ENCODE data around the gene CFB. TPM values are rescaled to one million over a fixed set of nuclear protein-coding genes. Genes with fewer than 3 reads are reported as not detected.
"Not testable (repeated sequence)": the region's sequence is repeated elsewhere in the genome, so short reads cannot be mapped to it uniquely, and the experiment has no call there.

The CFB gene
- total RNA-seq, 1 donor from 2014 or later = 13.8 TPM

DNA sequence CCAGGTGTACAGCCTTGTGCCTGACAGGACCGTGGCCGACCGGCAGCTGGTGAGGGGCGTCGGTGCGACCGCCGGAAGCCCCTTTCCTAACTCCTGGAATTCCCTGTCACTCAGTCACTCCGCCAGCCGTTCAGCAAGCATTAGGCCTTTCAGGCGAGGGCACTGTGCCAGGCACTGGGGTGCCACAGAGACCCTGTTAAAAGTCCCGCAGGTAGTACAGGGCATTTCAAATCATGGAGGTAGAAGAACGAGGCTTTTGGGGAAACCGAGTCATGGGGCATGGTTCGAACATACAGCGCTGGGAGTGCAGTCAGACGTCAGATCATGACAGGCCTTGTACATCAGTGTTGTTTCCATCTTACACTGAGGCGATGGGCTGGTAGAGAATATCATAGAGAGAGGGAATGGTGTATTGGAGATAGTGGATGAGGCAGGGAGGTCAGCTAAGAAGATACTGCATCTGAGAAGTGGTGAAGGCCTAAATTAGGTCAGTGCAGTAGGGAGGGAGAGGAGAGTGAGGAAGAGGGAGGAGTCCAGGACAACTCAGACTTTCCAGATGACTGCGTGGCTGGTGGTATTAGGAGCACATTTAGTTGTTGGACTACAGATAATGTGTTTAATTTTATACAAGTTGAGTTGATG is 26.9 kb downstream of the CFB start:
- Histone ChIP-seq H3K36me3 (ENCODE audit: control insufficient read depth, insufficient read depth, low read length) (peaks cover 2% of the 10 kb centered on the region), H3K4me3 (ENCODE audit: low read depth, low read length) (peak overlapping the region; percentile 89), H3K27me3 (ENCODE audit: control insufficient read depth, insufficient read depth, low read length) (no peaks in the 10 kb centered on the region)
- DNase-seq (ENCODE audit: low read depth) = no peak
- TF ChIP-seq, protein P1, sequence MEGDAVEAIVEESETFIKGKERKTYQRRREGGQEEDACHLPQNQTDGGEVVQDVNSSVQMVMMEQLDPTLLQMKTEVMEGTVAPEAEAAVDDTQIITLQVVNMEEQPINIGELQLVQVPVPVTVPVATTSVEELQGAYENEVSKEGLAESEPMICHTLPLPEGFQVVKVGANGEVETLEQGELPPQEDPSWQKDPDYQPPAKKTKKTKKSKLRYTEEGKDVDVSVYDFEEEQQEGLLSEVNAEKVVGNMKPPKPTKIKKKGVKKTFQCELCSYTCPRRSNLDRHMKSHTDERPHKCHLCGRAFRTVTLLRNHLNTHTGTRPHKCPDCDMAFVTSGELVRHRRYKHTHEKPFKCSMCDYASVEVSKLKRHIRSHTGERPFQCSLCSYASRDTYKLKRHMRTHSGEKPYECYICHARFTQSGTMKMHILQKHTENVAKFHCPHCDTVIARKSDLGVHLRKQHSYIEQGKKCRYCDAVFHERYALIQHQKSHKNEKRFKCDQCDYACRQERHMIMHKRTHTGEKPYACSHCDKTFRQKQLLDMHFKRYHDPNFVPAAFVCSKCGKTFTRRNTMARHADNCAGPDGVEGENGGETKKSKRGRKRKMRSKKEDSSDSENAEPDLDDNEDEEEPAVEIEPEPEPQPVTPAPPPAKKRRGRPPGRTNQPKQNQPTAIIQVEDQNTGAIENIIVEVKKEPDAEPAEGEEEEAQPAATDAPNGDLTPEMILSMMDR (IDR thresholded peaks at IDR 0.05; ENCODE audit: insufficient read depth, low read length, poor library complexity, severe bottlenecking) = no peak

DNA sequence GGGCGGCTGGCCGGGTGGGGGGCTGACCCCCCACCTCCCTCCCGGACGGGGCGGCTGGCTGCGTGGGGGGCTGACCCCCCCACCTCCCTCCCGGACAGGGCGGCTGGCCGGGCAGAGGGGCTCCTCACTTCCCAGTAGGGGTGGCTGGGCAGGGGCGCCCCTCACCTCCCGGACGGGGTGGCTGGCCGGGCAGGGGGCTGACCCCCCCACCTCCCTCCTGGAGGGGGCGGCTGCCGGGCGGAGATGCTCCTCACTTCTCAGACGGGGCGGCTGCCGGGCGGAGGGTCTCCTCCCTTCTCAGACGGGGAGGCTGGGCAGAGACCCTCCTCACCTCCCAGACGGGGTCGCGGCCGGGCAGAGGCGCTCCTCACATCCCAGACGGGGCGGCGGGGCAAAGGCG is 30.2 kb downstream of the CFB start:
- not testable (repeated sequence) for DNase-seq (ENCODE audit: low read depth); H3K36me3 ChIP-seq (ENCODE audit: control insufficient read depth, insufficient read depth, low read length); H3K4me3 ChIP-seq (ENCODE audit: low read depth, low read length); H3K27me3 ChIP-seq (ENCODE audit: control insufficient read depth, insufficient read depth, low read length)

DNA sequence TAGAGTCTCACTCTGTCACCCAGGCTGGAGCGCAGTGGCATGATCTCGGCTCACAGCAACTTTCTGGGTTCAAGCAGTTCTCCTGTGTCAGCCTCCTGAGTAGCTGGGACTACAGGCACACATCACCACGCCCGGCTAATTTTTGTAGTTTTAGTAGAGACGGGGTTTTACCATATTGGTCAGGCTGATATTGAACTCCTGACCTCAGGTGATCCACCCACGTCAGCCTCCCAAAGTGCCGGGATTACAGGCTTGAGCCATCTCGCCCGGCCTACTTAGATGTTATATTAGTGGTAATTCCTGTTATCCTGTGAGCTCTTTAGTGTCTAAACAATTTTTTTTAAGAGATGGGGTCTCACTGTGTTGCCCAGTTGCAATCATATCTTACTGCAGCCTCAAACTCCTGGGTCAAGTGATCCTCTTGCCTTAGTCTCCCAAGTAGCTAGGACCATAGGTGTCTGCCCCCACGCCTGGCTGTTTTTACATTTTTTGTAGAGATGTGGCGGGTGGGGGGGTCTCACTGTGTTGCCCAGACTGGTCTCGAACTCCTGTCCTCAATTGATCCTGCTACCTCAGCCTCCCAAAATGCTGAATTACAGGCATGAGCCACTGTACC is 32.0 kb downstream of the CFB start:
- H3K27me3 ChIP-seq (ENCODE audit: control insufficient read depth, insufficient read depth, low read length) = no peaks in the 10 kb centered on the region
- TF ChIP-seq, protein P1 (IDR thresholded peaks at IDR 0.05; ENCODE audit: insufficient read depth, low read length, poor library complexity, severe bottlenecking) = no peak
- H3K36me3 ChIP-seq (ENCODE audit: control insufficient read depth, insufficient read depth, low read length) = no peaks in the 10 kb centered on the region
- DNase-seq (ENCODE audit: low read depth) = no peak
- H3K4me3 ChIP-seq (ENCODE audit: low read depth, low read length) = no peak overlapping the region

DNA sequence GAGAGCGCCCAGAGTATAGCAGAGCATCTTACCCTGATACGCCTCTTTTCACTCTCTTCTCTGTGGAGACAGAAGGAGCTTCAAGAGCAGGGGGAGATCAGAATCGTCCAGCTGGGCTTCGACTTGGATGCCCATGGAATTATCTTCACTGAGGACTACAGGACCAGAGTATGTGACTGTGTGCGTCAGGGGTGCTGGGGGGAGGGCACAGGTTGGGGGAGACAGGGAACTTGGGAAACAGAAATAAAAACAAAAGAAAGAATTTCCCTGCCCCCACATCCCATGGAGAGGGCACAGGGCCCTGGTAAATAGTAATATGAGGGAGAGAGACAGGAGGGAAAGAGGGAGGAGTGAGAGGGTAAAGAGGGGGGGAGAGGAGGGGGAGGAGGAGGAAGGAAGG is 32.9 kb downstream of the CFB start:
- TF ChIP-seq, protein P1 (IDR thresholded peaks at IDR 0.05; ENCODE audit: insufficient read depth, low read length, poor library complexity, severe bottlenecking) = no peak
- DNase-seq (ENCODE audit: low read depth) = no peak
- H3K36me3 ChIP-seq (ENCODE audit: control insufficient read depth, insufficient read depth, low read length) = no peaks in the 10 kb centered on the region
- H3K27me3 ChIP-seq (ENCODE audit: control insufficient read depth, insufficient read depth, low read length) = no peaks in the 10 kb centered on the region
- no peak overlapping the region for H3K4me3 ChIP-seq (ENCODE audit: low read depth, low read length)

DNA sequence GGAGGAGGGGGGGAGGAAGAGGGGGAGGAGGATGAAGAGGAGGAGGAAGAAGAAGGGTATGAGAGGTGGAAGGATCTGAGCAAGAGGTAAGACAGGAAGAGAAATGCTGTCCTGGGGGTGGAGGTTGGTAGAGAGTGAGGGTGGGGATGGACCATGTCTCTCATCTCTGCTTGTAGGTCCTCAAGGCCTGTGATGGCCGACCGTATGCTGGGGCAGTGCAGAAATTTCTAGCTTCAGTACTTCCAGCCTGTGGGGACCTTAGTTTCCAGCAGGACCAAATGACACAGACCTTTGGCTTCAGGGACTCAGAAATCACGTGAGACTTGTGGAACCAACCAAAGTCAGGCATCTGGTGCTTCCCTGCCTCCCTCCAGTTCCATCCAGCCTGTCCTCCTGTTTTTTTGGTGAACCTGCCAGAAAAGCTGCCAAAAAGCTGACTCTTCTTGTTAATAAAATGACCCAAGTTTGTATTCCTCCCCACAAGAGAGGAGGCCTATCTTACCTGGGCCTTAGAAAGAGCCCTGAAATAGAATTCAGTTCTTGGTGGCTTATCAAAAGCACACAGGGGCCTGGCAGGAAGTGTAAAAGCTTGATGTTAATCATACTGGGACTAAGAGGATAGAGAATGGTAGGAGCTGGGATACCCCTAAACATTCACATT is 33.5 kb downstream of the CFB start:
- Histone ChIP-seq H3K27me3 (ENCODE audit: control insufficient read depth, insufficient read depth, low read length) (no peaks in the 10 kb centered on the region), H3K36me3 (ENCODE audit: control insufficient read depth, insufficient read depth, low read length) (no peaks in the 10 kb centered on the region), H3K4me3 (ENCODE audit: low read depth, low read length) (no peak overlapping the region)
- TF ChIP-seq, protein P1 (IDR thresholded peaks at IDR 0.05; ENCODE audit: insufficient read depth, low read length, poor library complexity, severe bottlenecking) = no peak
- no peak for DNase-seq (ENCODE audit: low read depth)

DNA sequence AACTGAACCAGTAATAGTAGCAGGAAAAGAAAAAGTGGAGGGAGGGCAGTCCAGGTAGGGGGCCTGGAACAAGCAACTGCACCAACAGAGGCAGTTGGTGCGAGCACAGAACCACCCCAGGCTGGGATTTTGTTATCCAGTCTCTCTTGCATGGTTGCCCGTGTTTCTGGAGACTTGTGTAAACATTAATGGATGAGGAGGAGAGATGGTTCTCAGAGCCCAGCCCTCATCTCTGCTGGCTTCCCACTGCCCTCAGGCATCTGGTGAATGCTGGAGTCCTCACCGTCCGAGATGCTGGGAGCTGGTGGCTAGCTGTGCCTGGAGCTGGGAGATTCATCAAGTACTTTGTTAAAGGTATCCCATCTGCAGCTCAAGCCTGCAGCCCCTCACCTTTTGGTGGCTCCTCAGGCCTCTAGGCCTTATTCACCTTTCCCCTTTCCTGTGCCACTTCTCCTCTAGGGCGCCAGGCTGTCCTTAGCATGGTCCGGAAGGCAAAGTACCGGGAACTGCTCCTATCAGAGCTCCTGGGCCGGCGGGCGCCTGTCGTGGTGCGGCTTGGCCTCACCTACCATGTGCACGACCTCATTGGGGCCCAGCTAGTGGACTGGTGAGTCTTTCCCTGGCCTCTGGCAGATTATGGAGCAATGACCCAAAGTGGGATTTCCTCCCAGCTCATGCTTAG is 34.4 kb downstream of the CFB start:
- H3K36me3 ChIP-seq (ENCODE audit: control insufficient read depth, insufficient read depth, low read length); H3K4me3 ChIP-seq (ENCODE audit: low read depth, low read length): not testable (repeated sequence)

DNA sequence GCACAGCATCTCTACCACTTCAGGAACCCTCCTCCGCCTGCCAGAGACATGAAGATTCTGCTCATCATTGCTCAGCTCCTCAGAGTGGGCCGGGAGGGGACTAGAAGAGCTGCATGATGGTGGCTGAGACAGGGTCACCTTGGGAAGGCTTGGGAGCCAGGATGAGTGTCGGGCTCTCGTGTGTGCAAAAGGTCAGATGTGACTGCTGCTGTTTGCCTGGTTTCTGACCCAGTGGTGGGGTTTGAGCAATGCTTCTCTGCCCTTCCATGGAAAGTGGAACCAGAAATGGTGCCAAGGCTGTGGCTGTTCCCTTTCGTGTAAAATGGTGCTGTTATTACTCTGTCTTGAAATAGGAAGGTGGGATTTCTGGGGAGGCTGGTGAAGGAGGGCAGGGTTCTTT is 35.1 kb downstream of the CFB start:
- not testable (repeated sequence) for H3K4me3 ChIP-seq (ENCODE audit: low read depth, low read length); H3K27me3 ChIP-seq (ENCODE audit: control insufficient read depth, insufficient read depth, low read length); H3K36me3 ChIP-seq (ENCODE audit: control insufficient read depth, insufficient read depth, low read length); DNase-seq (ENCODE audit: low read depth)

More for the DNA sequence above, 34.4 kb downstream of the CFB start:
- not testable (repeated sequence) for H3K27me3 ChIP-seq (ENCODE audit: control insufficient read depth, insufficient read depth, low read length); DNase-seq (ENCODE audit: low read depth)

DNA sequence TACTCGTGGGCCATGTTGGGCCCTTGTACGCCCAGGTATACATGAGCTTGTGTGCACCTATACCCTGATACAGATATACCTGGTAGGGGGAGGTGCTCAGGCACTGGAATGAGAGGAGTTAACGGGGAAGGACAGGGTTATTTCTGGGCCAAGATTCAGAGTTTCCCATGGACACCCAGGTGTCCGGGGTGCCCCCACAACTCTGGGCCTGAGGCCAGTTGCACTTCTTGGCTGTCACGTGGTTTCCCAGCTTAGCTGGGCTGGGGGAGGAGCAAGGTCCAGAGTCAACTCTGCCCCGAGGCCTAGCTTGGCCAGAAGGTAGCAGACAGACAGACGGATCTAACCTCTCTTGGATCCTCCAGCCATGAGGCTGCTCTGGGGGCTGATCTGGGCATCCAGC is 35.8 kb downstream of the CFB start, which contains the start of gene C4A:
TSS of gene C4A (plus strand) at position 314 of the 400 bp plus-strand sequence. CDS start at position 365, 51 bp downstream.
- not testable (repeated sequence) for H3K36me3 ChIP-seq (ENCODE audit: control insufficient read depth, insufficient read depth, low read length); DNase-seq (ENCODE audit: low read depth); H3K4me3 ChIP-seq (ENCODE audit: low read depth, low read length)

DNA sequence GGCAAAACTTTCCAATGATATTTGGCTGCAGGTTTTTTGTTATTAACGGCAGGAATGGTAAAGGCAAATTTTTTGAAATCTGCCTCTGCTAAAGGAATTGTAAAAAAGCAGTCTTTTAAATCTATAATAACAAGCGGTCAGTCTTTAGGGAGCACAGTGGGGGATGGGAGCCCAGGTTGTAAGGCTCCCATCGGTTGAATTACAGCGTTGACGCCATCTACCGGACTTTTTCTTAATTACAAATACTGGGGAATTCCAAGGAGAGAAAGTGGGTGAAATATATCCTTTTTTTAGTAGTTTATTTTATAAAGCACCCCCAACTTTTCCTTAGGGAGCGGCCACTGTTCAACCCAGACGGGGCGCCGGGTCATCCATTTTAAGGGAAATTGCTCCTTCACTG is 43.5 kb downstream of the CFB start:
- not testable (repeated sequence) for DNase-seq (ENCODE audit: low read depth); H3K27me3 ChIP-seq (ENCODE audit: control insufficient read depth, insufficient read depth, low read length); H3K4me3 ChIP-seq (ENCODE audit: low read depth, low read length); H3K36me3 ChIP-seq (ENCODE audit: control insufficient read depth, insufficient read depth, low read length)

More for the DNA sequence above, 35.8 kb downstream of the CFB start, which contains the start of gene C4A:
- not testable (repeated sequence) for H3K27me3 ChIP-seq (ENCODE audit: control insufficient read depth, insufficient read depth, low read length)

DNA sequence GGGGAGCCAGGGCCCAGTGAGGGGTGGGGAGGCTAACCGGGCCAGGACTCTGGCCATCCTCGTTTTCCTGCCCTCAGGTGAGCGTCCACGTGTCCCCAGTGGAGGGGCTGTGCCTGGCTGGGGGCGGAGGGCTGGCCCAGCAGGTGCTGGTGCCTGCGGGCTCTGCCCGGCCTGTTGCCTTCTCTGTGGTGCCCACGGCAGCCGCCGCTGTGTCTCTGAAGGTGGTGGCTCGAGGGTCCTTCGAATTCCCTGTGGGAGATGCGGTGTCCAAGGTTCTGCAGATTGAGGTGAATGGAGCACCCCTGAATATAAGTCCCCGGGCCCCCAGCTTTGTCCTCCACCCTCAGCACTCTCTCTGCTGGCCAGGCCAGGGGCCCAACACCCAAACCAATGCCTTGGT is 48.5 kb downstream of the CFB start:
- not testable (repeated sequence) for DNase-seq (ENCODE audit: low read depth); H3K36me3 ChIP-seq (ENCODE audit: control insufficient read depth, insufficient read depth, low read length); H3K4me3 ChIP-seq (ENCODE audit: low read depth, low read length); H3K27me3 ChIP-seq (ENCODE audit: control insufficient read depth, insufficient read depth, low read length)
